ENCODE data around the gene AEBP2. TPM values are rescaled to one million over a fixed set of nuclear protein-coding genes. Genes with fewer than 3 reads are reported as not detected.

Gene AEBP2
- total and polyA plus RNA-seq, 2 donors (not counting 3 experiments of a cell fraction or from before 2014, with no cell fraction given): 8.8 to 42.2 TPM

- Histone ChIP-seq H3K27me3 (ENCODE audit: control insufficient read depth in 2 of 2, insufficient read depth in 2 of 2, low read length in 2 of 2) (peaks cover 0 to 6% of the 10 kb centered on the region in 2 experiments), H3K4me1 (ENCODE audit: control insufficient read depth, extremely low read depth, insufficient read depth, low read length) (no peaks in the 10 kb centered on the region), H3K9ac (replicated peaks; ENCODE audit: extremely low read depth, insufficient read depth, low read length) (no peak overlapping the region), H2AFZ (ENCODE audit: low read depth, low read length) (no peak overlapping the region), H3K79me2 (ENCODE audit: control insufficient read depth, insufficient read depth, low read length) (peaks cover 12% of the 10 kb centered on the region), H3K9me3 (replicated peaks; ENCODE audit: control insufficient read depth, insufficient read depth, low read length) (no peaks in the 10 kb centered on the region), H3K36me3 (ENCODE audit: control insufficient read depth in 2 of 2, extremely low read depth in 1 of 2, insufficient read depth in 2 of 2, low read length in 2 of 2) (no peaks in the 10 kb centered on the region), H3K4me3 (replicated peaks in 1 of 3; ENCODE audit: insufficient read depth in 1 of 3, low read depth in 1 of 3, low read length in 3 of 3) (no peak overlapping the region), H3K27ac (ENCODE audit: insufficient read depth, low read depth, low read length) (no peak overlapping the region), H3K9me1 (replicated peaks; ENCODE audit: control insufficient read depth, extremely low read depth, insufficient read depth, low read length) (no peaks in the 10 kb centered on the region), H3K4me2 (ENCODE audit: insufficient read depth, low read length) (no peak overlapping the region), H4K20me1 (replicated peaks; ENCODE audit: control insufficient read depth, extremely low read depth, insufficient read depth, low read length) (no peaks in the 10 kb centered on the region)
- dilution Hi-C loops (cut with MboI; ENCODE audit: extremely low pct_ligation_motif_present, low sequenced_read_pairs) (no loop called here), intact Hi-C loops (cut with micrococcal nuclease) (loop anchor here (5.0 kb wide), 1 partner anchor 941 kb away; no protein-coding TSS in a partner anchor)
- CTCF ChIA-PET: no interaction called here
- BruUV-seq (replicated peaks): no TSS peak
- FAIRE-seq (no peak), DNase-seq (ENCODE audit: low read depth, low spot score) (no peak)
- TF ChIP-seq POLR2A (IDR thresholded peaks at IDR 0.05; ENCODE audit: low read depth, low read length) (no peak), FOS (IDR thresholded peaks at IDR 0.05; ENCODE audit: borderline replicate concordance, insufficient read depth, low read length) (no peak)
- POLR2A ChIA-PET: no interaction called here
Observed at GRCh38 chr12:19435831-19436497, 3.3 kb upstream of the AEBP2 start.

GRCh38 chr12:19436931-19437330 lies 2.4 kb upstream of the AEBP2 start:
- H3K27ac ChIP-seq (ENCODE audit: insufficient read depth, low read depth, low read length): no peak overlapping the region
- no peak overlapping the region for H3K4me3 ChIP-seq (replicated peaks in 1 of 3; ENCODE audit: insufficient read depth in 1 of 3, low read depth in 1 of 3, low read length in 3 of 3)
- H3K27me3 ChIP-seq (ENCODE audit: control insufficient read depth in 2 of 2, insufficient read depth in 2 of 2, low read length in 2 of 2): peaks cover 0 to 6% of the 10 kb centered on the region in 2 experiments
- dilution Hi-C loops (cut with MboI; ENCODE audit: extremely low pct_ligation_motif_present, low sequenced_read_pairs) (no loop called here), intact Hi-C loops (cut with micrococcal nuclease) (loop anchor here (5.0 kb wide), 1 partner anchor 940 kb away; no protein-coding TSS in a partner anchor)
- no peaks in the 10 kb centered on the region for H3K9me1 ChIP-seq (replicated peaks; ENCODE audit: control insufficient read depth, extremely low read depth, insufficient read depth, low read length)
- peaks cover 3% of the 10 kb centered on the region for H4K20me1 ChIP-seq (replicated peaks; ENCODE audit: control insufficient read depth, extremely low read depth, insufficient read depth, low read length)
- no peak for TF ChIP-seq GATA2 (IDR thresholded peaks at IDR 0.05; ENCODE audit: insufficient read depth, insufficient read length, low read depth, low read length)
- no peak for TF ChIP-seq CTCF (IDR thresholded peaks at IDR 0.05; ENCODE audit: extremely low read depth in 1 of 2, insufficient read depth in 1 of 2, low read depth in 1 of 2, low read length in 2 of 2)
- no peak for TF ChIP-seq JUN (IDR thresholded peaks at IDR 0.05; ENCODE audit: borderline replicate concordance, insufficient read depth, insufficient read length, low read depth)
- TF ChIP-seq MAX (IDR thresholded peaks at IDR 0.05; ENCODE audit: insufficient read depth, insufficient read length): no peak
- TF ChIP-seq MYC (IDR thresholded peaks at IDR 0.05; ENCODE audit: low read depth, low read length): no peak
- no peak for TF ChIP-seq POLR2AphosphoS5 (IDR thresholded peaks at IDR 0.05; ENCODE audit: insufficient read depth, low read depth, low read length)
- no peak for TF ChIP-seq POLR2A (IDR thresholded peaks at IDR 0.05; ENCODE audit: low read depth, low read length)
- no peak for TF ChIP-seq EZH2 (IDR thresholded peaks at IDR 0.05; ENCODE audit: borderline replicate concordance, low read depth, low read length, severe bottlenecking)
- TF ChIP-seq FOS (IDR thresholded peaks at IDR 0.05; ENCODE audit: borderline replicate concordance, insufficient read depth, low read length): no peak
- no peak overlapping the region for H3K9ac ChIP-seq (replicated peaks; ENCODE audit: extremely low read depth, insufficient read depth, low read length)
- no peak overlapping the region for H3K4me2 ChIP-seq (ENCODE audit: insufficient read depth, low read length)
- no TSS peak for BruUV-seq (replicated peaks)
- H3K79me2 ChIP-seq (ENCODE audit: control insufficient read depth, insufficient read depth, low read length): peaks cover 22% of the 10 kb centered on the region
- ChIA-PET CTCF (no interaction called here), POLR2A (no interaction called here)
- FAIRE-seq (no peak), DNase-seq (ENCODE audit: low read depth, low spot score) (no peak)
- H2AFZ ChIP-seq (ENCODE audit: low read depth, low read length): no peak overlapping the region
- H3K36me3 ChIP-seq (ENCODE audit: control insufficient read depth in 2 of 2, extremely low read depth in 1 of 2, insufficient read depth in 2 of 2, low read length in 2 of 2): no peaks in the 10 kb centered on the region
- H3K4me1 ChIP-seq (ENCODE audit: control insufficient read depth, extremely low read depth, insufficient read depth, low read length): peaks cover 4% of the 10 kb centered on the region
- no peaks in the 10 kb centered on the region for H3K9me3 ChIP-seq (replicated peaks; ENCODE audit: control insufficient read depth, insufficient read depth, low read length)

Measured in endothelial cell of umbilical vein (primary cell).